Neural progenitor cell (in vitro differentiated cells): ENCODE results near the gene SGSM2.

ENCODE experiments used
- EZH2phosphoT487 ChIP-seq: fragments of 200-600 bp; sonication (generic); IDR thresholded peaks from 2 replicates; pipeline ENCODE4 v1.6.1; 2017; ENCODE audit warnings: antibody characterized with exemption
- TF ChIP-seq, protein P1 (sequence below): fragments of 200-600 bp; sonication (generic); IDR thresholded peaks from 2 replicates; pipeline ENCODE4 v1.5.1; 2017; ENCODE audit warnings: antibody characterized with exemption, mild to moderate bottlenecking

DNA sequence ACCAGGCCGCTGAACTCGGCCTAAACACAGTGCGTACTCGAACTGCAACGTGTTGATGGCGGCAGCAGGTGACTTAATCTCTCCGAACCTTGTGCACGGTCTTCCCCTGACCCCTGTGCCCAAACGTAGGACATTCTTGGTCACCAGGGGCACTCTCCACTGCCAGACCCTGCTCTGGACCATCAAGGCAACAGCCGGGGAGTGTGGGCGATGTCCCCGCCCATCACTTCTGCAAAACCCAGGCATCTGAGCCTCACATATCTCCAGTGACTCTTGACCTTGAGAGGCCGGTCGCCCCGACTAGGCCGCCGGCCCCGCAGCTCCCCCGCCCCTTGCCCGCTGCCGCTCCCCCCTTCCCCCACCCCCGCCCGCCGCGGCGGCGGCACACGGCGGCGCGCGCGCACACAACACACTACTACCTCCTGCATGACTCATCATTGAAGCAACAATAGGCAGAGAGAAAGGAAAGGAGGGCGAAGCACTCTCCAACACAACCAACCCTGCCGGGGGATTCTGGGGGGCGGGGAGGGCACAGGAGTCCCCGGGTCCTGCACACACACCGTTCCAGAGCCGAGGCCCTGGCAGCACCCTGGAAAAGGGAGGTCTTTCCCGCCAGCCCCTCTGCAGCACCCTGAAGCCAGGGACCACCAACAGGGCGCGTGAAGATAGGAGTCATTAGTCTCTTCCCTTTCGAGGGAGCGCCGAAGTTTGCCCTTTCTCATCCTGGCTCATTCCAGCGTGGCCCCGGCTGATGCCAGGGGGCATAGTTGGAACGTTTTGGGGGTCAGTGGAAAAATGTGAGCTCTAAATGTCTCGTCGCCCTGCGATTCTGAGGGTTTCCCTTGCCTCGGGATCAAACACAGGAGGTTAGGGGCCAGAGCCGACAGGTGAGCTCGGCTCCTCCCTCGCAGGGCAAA, 61.6 kb downstream of the SGSM2 start:
- TF ChIP-seq, protein P1, sequence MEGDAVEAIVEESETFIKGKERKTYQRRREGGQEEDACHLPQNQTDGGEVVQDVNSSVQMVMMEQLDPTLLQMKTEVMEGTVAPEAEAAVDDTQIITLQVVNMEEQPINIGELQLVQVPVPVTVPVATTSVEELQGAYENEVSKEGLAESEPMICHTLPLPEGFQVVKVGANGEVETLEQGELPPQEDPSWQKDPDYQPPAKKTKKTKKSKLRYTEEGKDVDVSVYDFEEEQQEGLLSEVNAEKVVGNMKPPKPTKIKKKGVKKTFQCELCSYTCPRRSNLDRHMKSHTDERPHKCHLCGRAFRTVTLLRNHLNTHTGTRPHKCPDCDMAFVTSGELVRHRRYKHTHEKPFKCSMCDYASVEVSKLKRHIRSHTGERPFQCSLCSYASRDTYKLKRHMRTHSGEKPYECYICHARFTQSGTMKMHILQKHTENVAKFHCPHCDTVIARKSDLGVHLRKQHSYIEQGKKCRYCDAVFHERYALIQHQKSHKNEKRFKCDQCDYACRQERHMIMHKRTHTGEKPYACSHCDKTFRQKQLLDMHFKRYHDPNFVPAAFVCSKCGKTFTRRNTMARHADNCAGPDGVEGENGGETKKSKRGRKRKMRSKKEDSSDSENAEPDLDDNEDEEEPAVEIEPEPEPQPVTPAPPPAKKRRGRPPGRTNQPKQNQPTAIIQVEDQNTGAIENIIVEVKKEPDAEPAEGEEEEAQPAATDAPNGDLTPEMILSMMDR, result no peak
- no peak for TF ChIP-seq EZH2phosphoT487
